Measurements from ENCODE around the gene LBP.
"Not testable (repeated sequence)": the region's sequence is repeated elsewhere in the genome, so short reads cannot be mapped to it uniquely, and the experiment has no call there.

The LBP gene

DNA sequence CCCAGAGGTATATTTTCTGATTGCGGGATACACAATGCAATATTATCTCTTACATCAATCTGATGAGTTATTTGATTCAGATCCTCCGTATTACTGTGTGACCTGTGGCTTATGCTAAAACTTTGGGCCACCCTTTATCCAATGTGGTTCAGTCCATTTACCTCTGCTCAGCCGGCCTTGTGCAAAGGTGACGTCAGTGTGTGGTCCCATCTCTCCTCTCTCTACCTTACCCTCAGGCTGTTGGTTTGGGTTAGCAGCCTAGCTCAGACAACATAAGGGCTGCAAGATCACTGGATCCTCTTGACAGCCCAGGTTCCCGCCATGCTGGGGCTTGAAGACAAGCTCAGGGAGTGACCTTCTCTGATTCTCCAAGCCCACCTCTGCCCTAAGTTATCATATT lies 55.8 kb downstream of the LBP start:
- no peak for DNase-seq

DNA sequence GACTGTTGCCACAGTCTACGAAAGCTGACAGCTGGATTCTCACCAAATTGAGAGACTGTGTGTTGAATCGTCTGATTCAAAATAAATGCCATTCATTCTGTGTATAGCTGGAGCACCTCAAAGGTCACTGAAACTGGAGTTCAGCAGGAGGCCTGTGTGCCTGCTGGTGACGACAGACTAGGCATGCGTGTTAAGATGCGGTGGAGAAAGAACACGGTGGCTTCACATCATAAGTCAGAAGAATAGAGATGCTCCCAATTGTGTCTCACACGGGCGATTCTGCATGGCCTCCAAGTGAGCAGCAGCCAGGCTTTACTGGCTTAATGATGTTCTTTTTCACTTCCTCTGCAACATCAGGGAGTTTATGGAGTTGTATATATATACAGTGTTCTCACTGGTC lies 56.5 kb downstream of the LBP start:
- no peak for DNase-seq

DNA sequence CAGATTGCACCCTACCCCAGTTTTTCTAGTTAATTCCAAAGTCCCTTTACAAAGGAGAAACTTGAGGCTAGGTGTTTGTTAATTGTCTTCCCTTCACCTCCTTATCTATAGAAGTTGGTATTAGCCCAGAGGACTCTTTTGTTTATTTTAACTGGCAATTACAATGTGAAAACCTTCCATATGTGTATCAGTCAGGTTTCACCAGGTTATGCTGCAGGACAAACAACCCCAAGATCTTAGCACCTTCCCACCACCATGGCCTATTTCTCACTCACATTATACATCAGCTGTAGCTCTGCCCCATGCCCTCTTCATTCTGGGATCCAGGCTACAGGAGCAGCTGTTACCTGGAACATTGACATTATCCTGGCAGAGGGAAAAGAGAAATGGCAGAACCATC lies 57.7 kb downstream of the LBP start:
- no peak for DNase-seq

DNA sequence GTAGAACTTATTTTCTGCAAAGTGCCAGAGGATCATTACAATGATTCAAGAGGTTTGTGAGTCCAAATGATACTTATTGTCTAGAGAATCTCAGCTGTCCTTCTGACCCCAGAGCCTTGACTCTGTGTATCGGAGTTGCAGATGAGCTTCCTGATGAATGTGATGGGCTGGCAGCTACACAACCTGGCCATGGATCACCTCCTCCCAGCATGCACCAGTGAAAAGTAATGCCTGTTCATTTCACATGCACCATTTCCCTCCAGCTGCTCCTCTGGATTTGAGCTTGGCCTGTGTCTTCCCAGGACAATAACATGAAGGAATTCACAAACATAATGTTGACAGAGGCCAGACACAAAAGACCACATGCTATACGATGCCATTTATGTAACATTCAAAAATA lies 58.9 kb downstream of the LBP start:
- no peak for DNase-seq

DNA sequence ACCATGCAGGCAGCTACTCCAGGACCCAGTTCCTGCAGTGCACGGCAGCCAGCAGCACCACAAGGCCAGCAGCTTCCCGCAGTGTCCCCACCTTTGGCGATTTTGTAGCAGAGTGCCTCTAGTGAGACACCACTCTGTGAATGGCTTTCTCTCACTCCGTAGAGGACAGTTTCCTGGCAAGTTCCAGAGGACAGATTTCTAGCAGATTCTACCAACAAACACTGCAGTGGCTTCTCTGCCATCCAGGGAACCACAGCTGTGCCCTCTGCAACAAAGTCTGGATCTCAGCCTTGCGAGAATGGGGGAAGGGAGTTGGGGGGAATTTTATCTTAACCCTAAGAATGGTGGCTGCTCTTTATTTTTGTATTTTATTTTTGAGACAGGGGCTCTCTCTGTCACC lies 60.2 kb downstream of the LBP start:
- no peak for DNase-seq

DNA sequence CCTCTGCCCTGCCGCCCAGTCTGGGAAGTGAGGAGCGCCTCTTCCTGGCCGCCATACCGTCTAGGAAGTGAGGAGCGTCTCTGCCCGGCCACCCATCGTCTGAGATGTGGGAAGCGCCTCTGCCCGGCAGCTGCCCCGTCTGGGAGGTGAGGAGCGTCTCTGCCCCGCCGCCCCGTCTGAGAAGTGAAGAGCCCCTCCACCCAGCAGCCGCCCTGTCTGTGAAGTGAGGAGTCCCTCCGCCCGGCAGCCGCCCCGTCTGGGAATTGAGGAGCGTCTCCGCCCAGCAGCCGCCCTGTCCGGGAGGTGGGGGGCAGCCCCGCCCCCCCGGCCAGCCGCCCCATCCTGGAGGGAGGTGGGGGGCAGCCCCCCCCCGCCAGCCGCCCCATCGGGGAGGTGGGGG lies 61.0 kb downstream of the LBP start:
- DNase-seq, result no peak

DNA sequence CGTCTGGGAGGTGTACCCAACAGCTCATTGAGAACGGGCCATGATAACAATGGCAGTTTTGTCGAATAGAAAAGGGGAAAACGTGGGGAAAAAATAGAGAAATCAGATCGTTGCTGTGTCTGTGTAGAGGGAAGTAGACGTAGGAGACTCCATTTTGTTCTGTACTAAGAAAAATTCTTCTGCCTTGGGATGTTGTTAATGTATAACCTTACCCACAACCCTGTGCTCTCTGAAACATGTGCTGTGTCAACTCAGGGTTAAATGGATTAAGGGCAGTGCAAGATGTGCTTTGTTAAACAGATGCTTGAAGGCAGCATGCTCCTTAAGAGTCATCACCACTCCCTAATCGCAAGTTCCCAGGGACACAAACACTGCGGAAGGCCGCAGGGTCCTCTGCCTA lies 61.5 kb downstream of the LBP start:
- not testable (repeated sequence) for DNase-seq

DNA sequence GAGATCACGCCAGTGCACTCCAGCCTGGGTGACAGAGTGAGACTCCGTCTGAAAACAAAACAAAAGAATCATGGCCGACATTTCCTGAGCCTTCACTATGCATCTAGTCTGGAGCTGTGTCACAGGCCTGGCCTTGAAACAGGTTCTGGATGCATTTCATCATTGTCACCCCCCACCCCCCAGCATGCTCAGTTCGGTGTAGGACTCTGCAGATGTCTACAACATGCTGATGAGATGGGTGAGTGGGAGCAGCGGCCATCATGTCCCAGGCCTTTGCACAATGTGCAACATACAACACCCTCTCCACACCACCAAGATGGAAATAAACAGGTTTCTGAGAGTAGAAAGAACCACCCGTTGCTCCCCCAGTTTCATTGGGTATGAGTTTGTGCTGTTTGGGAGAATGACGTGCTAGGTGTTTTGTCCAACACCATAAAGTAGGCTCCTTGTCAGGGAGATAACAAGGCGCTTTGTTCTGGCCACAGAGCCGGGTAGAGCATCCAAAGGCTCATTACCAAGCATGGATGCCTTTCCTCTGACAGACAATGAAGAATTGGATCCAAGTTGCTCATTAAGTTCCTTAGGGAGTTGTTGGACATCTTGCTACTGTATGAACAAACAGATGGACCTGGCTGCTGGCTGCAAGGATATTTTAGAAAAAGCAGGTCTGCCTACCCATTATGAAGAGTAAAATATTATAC lies 66.7 kb downstream of the LBP start:
- DNase-seq, result no peak

DNA sequence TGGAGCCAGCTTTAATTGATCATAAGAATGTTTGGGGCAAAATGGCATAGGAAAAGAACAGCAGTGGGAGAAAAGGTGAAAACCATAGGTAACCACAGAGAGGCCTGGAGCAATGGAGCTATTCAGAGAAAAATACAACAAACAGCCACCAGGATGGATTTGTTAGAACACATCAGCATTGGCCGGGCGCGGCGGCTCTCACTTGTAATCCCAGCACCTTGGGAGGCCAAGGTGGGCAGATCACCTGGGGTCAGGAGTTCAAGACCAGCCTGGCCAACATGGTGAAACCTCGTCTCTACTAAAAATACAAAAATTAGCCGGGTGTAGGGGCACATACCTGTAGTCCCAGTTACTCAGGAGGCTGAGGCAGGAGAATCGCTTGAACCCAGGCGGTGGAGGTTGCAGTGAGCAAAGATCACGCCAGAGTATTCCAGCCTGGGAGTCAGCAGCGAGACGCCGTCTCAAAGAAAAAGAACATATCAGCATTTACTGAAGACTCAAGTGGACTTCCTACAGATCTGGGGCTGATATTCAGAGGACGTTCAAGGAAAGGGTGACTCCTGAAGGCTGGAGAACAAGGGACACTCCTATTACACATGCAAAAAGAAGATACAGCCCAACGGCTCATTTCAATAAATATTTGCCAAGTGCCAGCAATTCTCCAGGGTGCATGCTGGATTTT lies 68.6 kb downstream of the LBP start:
- DNase-seq, result no peak

DNA sequence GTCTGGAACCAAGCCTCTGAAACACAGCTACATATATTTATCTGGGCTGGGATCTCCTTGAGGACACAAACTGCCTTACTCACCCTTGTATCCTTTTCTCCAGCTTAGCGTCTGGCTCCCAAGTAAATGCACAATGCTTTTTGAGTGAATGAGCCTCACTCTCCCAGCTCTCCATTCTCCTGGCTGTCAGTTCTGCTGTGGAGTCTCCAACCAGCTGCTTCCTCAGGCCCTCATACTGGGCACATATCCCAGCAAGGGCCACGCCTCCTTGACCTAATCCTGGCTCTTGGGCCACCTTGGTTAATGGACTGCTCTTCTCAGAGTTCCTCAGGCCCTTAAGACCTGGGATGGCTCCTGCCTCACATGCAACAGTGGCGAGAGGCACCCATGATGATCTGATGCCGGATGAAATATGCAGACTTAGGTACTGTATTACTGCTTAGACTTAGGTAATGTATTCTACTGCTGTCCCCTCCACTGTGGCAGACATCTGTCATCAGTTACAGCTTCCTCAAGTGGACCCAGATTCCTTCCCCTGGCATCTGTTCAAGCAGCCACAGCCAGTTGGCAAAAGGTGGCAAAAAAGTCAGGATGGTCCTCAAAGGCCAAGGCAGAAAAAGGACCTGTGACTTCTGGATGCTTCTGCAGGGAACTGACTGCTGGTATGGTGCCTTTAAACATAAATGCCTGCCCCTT lies 72.4 kb downstream of the LBP start:
- DNase-seq, result no peak

DNA sequence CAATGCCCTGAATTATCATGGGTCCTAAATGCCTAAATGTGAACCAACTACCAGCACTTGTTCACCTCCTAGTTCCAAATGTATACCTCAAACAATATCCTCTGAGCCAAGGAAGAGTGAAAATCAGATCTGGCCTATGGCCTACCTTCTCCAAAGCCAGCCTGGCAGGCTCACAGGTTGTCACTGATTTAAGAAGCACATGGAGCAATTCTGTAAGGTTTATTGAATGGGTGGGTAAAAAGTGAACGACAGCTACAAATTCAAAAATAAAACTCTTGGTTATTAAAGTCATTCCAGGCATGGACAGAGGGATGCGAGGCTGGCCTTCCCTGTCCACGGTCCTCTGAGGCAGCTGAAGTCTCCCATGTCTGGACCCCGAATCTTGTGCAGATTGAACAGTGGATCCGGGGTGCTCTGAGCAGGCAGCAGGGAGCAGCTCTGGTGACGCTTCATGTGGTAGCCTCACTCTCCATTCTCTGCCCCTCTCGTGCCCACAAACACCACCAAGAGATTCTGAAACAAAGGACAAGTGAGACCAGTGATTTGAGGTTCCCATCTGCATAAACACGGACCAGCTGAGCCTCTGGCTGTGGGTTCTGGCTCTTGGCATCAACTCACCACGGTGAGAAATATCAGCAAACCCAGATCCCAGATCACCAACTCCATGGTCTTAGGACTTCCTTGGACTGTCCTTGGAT lies 74.3 kb downstream of the LBP start:
- no peak for DNase-seq

DNA sequence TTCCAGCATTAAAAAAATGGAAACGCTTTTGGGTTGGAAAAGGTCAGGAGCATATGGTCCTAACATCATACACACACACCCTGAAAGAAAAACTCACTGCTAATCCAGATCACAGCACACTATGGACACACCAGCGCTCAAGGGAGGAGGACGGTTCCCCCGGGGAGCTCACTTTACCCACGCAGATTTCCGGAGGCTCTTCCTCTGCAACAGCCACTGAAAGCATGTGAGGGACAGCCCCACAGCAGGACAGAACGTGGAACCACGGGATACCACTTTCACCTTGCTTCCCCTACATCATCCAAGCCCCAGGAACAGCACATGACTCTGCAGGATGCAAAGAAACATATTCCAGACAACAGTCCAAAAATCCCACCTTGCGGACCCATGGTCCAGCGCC lies 75.6 kb downstream of the LBP start:
- no peak for DNase-seq

DNA sequence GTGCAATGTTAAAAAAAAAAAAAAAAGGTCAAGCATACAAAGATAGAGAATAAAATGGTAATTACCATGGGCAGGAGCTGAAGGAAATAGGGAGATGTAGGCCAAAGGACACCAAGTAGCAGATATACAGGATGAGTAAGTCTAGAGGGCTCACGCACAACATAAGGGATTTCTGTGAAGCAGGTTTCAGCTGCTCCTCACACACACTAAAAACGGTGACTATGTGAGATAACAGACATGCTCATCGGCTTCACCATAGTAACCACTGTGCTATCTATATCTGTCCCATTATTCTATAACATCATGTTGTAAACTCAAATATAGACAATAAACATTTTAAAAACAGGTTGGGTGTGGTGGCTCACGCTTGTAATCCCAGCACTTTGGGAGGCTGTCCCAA lies 77.3 kb downstream of the LBP start:
- DNase-seq, result no peak

DNA sequence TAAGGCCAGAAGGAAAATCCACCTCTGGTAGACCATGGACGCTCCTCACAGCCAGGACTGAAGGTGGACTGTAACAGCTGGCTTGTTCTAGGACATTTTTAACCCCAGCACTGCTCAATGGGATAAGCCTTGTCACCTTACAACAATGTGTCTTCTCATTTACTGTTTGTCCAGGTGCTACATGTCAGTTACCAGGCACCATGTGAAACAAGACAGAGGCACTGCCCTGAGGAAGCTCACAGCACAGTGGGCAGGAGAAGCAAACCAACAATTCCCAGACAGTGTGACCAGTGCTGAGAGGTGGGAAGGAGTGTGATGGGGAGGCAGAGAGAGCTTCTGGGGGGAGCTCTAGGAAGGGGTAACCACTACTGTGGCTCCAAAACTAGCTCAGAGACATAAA lies 78.1 kb downstream of the LBP start:
- DNase-seq, result no peak

DNA sequence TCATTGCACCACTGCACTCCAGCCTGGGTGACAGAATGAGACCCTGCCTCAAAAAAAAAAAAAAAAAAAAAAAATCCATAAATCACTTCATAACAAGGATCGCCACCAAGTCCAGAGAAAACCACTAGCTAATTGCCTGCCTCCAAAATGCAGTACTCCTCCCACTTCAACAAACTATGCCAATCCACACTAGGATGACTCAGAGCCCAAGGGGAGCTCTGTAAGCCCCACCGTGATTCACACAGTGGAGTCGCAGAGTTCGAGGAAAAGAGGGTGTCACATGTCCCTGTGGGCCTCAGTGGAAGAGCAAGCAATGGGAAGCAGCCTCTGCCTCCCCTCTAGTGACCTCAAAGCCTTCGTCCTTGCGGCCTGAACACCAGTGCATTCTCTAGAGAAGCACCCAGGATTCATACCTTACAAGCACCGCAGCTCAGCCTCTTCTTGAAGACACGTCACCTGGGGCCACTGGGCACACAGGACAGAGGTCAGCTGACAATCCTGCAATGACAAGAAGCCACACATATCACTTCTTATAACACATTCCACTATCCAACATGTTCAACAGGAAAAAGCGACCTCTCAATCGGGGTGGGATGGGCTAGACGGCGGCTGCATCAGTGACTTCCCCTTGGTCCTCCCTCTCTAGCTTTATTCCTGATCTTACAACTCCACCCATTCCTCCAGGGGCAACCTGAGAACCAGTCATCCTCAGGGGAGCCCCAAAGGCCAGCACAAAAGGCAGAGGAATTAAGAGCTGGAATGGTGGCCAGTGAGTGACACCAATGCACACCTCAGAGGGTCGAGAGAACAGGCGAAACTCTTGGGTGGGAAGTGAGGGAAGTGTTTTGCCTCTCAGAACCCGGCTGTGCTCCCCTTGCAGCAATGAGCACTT lies 80.0 kb downstream of the LBP start:
- no peak for DNase-seq

All from NCI-H526 treated with DMSO at 0.1 percent for 48 hours (cell line).